K562 (cell line): Measurements from ENCODE around the gene PPIP5K2. TPM values are rescaled to one million over a fixed set of nuclear protein-coding genes. Genes with fewer than 3 reads are reported as not detected.

Experiments used
- ATAC-seq: fragments of 200-7000 bp; cut with Tn5 transposase; 3 replicates; pipeline ENCODE4 v1.9.1; 2020; ENCODE audit warnings: moderate library complexity
- BruUV-seq: library from RNA; stranded (reverse); fragments of 400-500 nt; replicated peaks from 2 replicates; lab custom pipeline; 2021; lab: Mats Ljungman, UMichigan
- CTCF ChIA-PET: fragments of 300-600 bp; formaldehyde crosslinking; extraction: SDS; loops from one replicate; lab custom pipeline; 2021; ENCODE audit warnings: low intra/inter-chr PET ratio; lab: Yijun Ruan, JAX
- POLR2A ChIA-PET: fragments of 300-600, 350-650 bp; sonication (Branson Sonifier 250); formaldehyde crosslinking; extraction: SDS; loops from one replicate; lab custom pipeline; 2021; ENCODE audit warnings: antibody characterized with exemption, inconsistent platforms; lab: Yijun Ruan, JAX
- DNase-seq, 4 experiments: peaks; one replicate each; pipeline versions ENCODE4 v3.0.0 to v3.0.0-alpha.2; 2011 to 2018; ENCODE audit warnings: low spot score in 3 of 4, mixed read lengths in 3 of 4; ENCODE audit errors: extremely low read depth in 1 of 4
- FAIRE-seq: peaks from 2 replicates; lab custom pipeline; 2011; peaks lifted over from hg19 to GRCh38; lab: Jason Lieb, UNC
- H2AFZ ChIP-seq: 2 replicates; pipeline ENCODE4 v1.6.0; 2011; ENCODE audit warnings: low read depth, low read length, control low read depth, inconsistent platforms
- H3K27ac ChIP-seq: fragments of 200-600 bp; 3 replicates; pipeline ENCODE4 v1.8.0; 2011; ENCODE audit warnings: low read depth, mild to moderate bottlenecking, control low read depth, inconsistent platforms, low read length, moderate library complexity, mixed read lengths; ENCODE audit errors: extremely low read depth
- H3K27me3 ChIP-seq, 2 experiments: fragments of 300-600 bp in 1 of 2; 2 replicates in 1 of 2; 3 replicates in 1 of 2; pipeline versions ENCODE4 v1.6.0 to v1.8.0; 2011; ENCODE audit warnings: inconsistent platforms in 2 of 2, low read length in 2 of 2, mild to moderate bottlenecking in 1 of 2, mixed read lengths in 1 of 2, moderate library complexity in 1 of 2; ENCODE audit not compliant: control insufficient read depth in 2 of 2, insufficient read depth in 2 of 2
- H3K36me3 ChIP-seq: fragments of 300-600 bp; 3 replicates; pipeline ENCODE4 v1.8.0; 2011; ENCODE audit warnings: mild to moderate bottlenecking, low read length, inconsistent platforms; ENCODE audit not compliant: control insufficient read depth, insufficient read depth
- H3K4me1 ChIP-seq, 2 experiments: fragments of 200-600 bp in 1 of 2; replicated peaks in 1 of 2; 2 replicates in 1 of 2; 3 replicates in 1 of 2; pipeline versions ENCODE4 v1.5.1 to v1.8.0; 2011; ENCODE audit warnings: inconsistent platforms in 2 of 2, low read length in 2 of 2, mild to moderate bottlenecking in 1 of 2, mixed read lengths in 1 of 2, moderate library complexity in 1 of 2; ENCODE audit not compliant: control insufficient read depth in 2 of 2, insufficient read depth in 2 of 2
- H3K4me2 ChIP-seq: 2 replicates; pipeline ENCODE4 v1.6.1; 2011; ENCODE audit warnings: low read length, control low read depth, inconsistent platforms, mixed read lengths; ENCODE audit not compliant: insufficient read depth
- H3K4me3 ChIP-seq: fragments of 200-600 bp; sonication (generic), shearing (Covaris generic); 2 replicates; pipeline ENCODE4 v1.5.1; 2016; ENCODE audit warnings: control low read depth, inconsistent platforms
- H3K79me2 ChIP-seq: fragments of 200-600 bp; 3 replicates; pipeline ENCODE4 v1.8.0; 2011; ENCODE audit warnings: low read length, inconsistent platforms; ENCODE audit not compliant: control insufficient read depth, insufficient read depth
- H3K9ac ChIP-seq, 2 experiments: 2 replicates each; pipeline versions ENCODE4 v1.6.0 to v1.6.1; 2011; ENCODE audit warnings: low read depth in 2 of 2, low read length in 2 of 2, control low read depth in 1 of 2, inconsistent platforms in 1 of 2, mild to moderate bottlenecking in 1 of 2, mixed read lengths in 1 of 2; ENCODE audit not compliant: insufficient read depth in 1 of 2
- H3K9me1 ChIP-seq: one replicate; pipeline ENCODE4 v1.6.0; 2011; ENCODE audit warnings: inconsistent platforms, mild to moderate bottlenecking, low read length, moderate library complexity; ENCODE audit not compliant: control insufficient read depth, insufficient read depth
- H3K9me3 ChIP-seq: replicated peaks from 2 replicates; pipeline ENCODE4 v1.5.1; 2011; ENCODE audit warnings: low read depth, low read length, inconsistent platforms; ENCODE audit not compliant: control insufficient read depth, insufficient read depth
- H4K20me1 ChIP-seq: replicated peaks from 2 replicates; pipeline ENCODE4 v1.6.1; 2011; ENCODE audit warnings: low read length, inconsistent platforms, mixed read lengths; ENCODE audit not compliant: control insufficient read depth, insufficient read depth
- ATF6 ChIP-seq: sonication (generic); formaldehyde crosslinking; IDR thresholded peaks from 2 replicates; pipeline ENCODE4 v1.4.0; 2020; ENCODE audit warnings: mild to moderate bottlenecking, missing genetic modification reagents
- ELF2 ChIP-seq: fragments of 250-450 bp; sonication (Bioruptor Pico); IDR thresholded peaks from 2 replicates; pipeline ENCODE4 v1.5.0; 2021; ENCODE audit warnings: mild to moderate bottlenecking
- EP300 ChIP-seq: IDR thresholded peaks from 2 replicates; pipeline ENCODE4 v1.6.1; 2012; ENCODE audit warnings: low read length, improper control_type of control experiment
- GTF2A2 ChIP-seq: IDR thresholded peaks from 2 replicates; pipeline ENCODE4 v1.6.1; 2016; ENCODE audit warnings: mild to moderate bottlenecking, missing genetic modification characterization, missing compliant biosample characterization
- JUND ChIP-seq, 2 experiments: IDR thresholded peaks; 2 replicates in 1 of 2; 3 replicates in 1 of 2; pipeline ENCODE4 v1.6.1; 2011; ENCODE audit warnings: borderline replicate concordance in 2 of 2, low read depth in 2 of 2, low read length in 2 of 2, improper control_type of control experiment in 1 of 2, missing biosample characterization in 1 of 2, missing genetic modification characterization in 1 of 2, missing genetic modification reagents in 1 of 2
- MEF2A ChIP-seq: IDR thresholded peaks from 2 replicates; pipeline ENCODE4 v1.6.1; 2011; ENCODE audit warnings: low read depth, mild to moderate bottlenecking, low read length, moderate library complexity; ENCODE audit not compliant: control insufficient read depth
- MLX ChIP-seq, 2 experiments: fragments of 450-650 bp in 1 of 2; sonication (generic) in 1 of 2; formaldehyde crosslinking; conservative IDR thresholded peaks; 2 replicates each; pipeline versions ENCODE4 v1.4.0 to v1.8.1; 2020 to 2022; ENCODE audit warnings: mild to moderate bottlenecking in 1 of 2, missing genetic modification reagents in 1 of 2
- NCOA1 ChIP-seq: fragments of 450-650 bp; IDR thresholded peaks from 2 replicates; pipeline ENCODE4 v1.6.1; 2016; ENCODE audit warnings: low read depth
- RAD51 ChIP-seq: fragments of 450-650 bp; IDR thresholded peaks from 2 replicates; pipeline ENCODE4 v1.7.1; 2016; ENCODE audit warnings: low read depth, mild to moderate bottlenecking, borderline replicate concordance
- RNF2 ChIP-seq: sonication (generic); IDR thresholded peaks from 2 replicates; pipeline ENCODE4 v1.6.1; 2016
- SMARCA5 ChIP-seq: fragments of 450-650 bp; IDR thresholded peaks from 2 replicates; pipeline ENCODE4 v1.6.1; 2016
- ZBTB7A ChIP-seq: IDR thresholded peaks from 2 replicates; pipeline ENCODE4 v1.6.1; 2011; ENCODE audit warnings: low read depth, mild to moderate bottlenecking, low read length, moderate library complexity, borderline replicate concordance; ENCODE audit not compliant: control insufficient read depth
- ZNF143 ChIP-seq: sonication (generic); formaldehyde crosslinking; IDR thresholded peaks from 2 replicates; pipeline ENCODE4 v1.9.0; 2022; ENCODE audit warnings: mild to moderate bottlenecking, missing genetic modification reagents
- ZNF764 ChIP-seq: fragments of 250-450 bp; sonication (Bioruptor Pico); IDR thresholded peaks from 2 replicates; pipeline ENCODE4 v1.4.0; 2020; ENCODE audit warnings: low read depth, mild to moderate bottlenecking, moderate library complexity
- ZNF77 ChIP-seq: fragments of 250-450 bp; sonication (Bioruptor Pico); IDR thresholded peaks from 2 replicates; pipeline ENCODE4 v1.5.0; 2020
- WGBS: fragments of 100-300 bp; shearing (Covaris generic); methylation state at CpG from one replicate; pipeline ENCODE4 v1.1.6; 2016; ENCODE audit warnings: low coverage, mixed read lengths; ENCODE audit not compliant: insufficient coverage; ENCODE audit errors: missing lambda C conversion rate; 5-methylcytosine and 5-hydroxymethylcytosine counted together
- in situ Hi-C: fragments of 300-500 bp; cut with MboI; formaldehyde crosslinking; loops from 4 replicates; pipeline ENCODE4 v1.15.0; 2018; ENCODE audit warnings: inconsistent platforms, mixed read lengths
- intact Hi-C: fragments of 100-400 bp; cut with micrococcal nuclease; formaldehyde crosslinking; loops from 2 replicates; pipeline ENCODE4 v1.14.2; 2022
- polyA plus RNA-seq, 8 experiments: library from polyadenylated mRNA; depleted of rRNA in 4 of 8; stranded (reverse) in 5 of 8; unstranded in 3 of 8; fragments of >200 nt; fragmentation: Nextera tagmentation in 2 of 8; fragmentation: Illumina TruSeq in 1 of 8; extraction: Ambion mirVana in 2 of 8; extraction: Trizol in 1 of 8; gene quantifications; 2 replicates each; pipeline versions ENCODE4 v1.2.1 to v1.2.3, GENCODE V29; 2011 to 2014; ENCODE audit warnings: inconsistent platforms in 1 of 8, missing spikeins in 1 of 8
- total RNA-seq, 7 experiments: library from RNA; depleted of rRNA in 6 of 7; stranded (reverse); fragments of >200 nt in 6 of 7; fragmentation: Illumina TruSeq in 2 of 7; extraction: Trizol in 2 of 7; gene quantifications; 2 replicates each; pipeline versions ENCODE4 v1.2.1 to v1.2.3, GENCODE V29; 2011 to 2021; ENCODE audit warnings: low replicate concordance in 1 of 7

Gene PPIP5K2
- total and polyA plus RNA-seq, 9 of the 15 experiments (the other 6 are each of a cell fraction or from before 2014, with no cell fraction given) = 39.4 to 150 (median 99.1) TPM

- no peak overlapping the region for H3K27ac ChIP-seq
- FAIRE-seq (no peak), DNase-seq (no peak), ATAC-seq (no peak)
- H4K20me1 ChIP-seq = no peaks in the 10 kb centered on the region
- no peak overlapping the region for H3K9ac ChIP-seq
- TF ChIP-seq GTF2A2 (tag) (no peak), MEF2A (no peak), RNF2 (no peak), ZNF764 (CRISPR knock-in tag) (no peak), JUND (IDR thresholded peaks at IDR 0.05; ENCODE audit: borderline replicate concordance, low read depth, low read length) (no peak), JUND (tag; IDR thresholded peaks at IDR 0.05; ENCODE audit: borderline replicate concordance, low read depth, low read length) (no peak), SMARCA5 (no peak), EP300 (no peak), NCOA1 (no peak), ZNF77 (CRISPR knock-in tag) (no peak), ATF6 (CRISPR knock-in tag) (no peak), MLX (CRISPR knock-in tag; conservative IDR thresholded peaks at IDR 0.05) (no peak), RAD51 (no peak), ZNF143 (CRISPR knock-in tag) (no peak), ELF2 (CRISPR knock-in tag) (no peak), ZBTB7A (no peak)
- intact Hi-C loops (loop anchor here (10.0 kb wide), 1 partner anchor 163 kb away; no protein-coding TSS in a partner anchor), in situ Hi-C loops (loop anchor here (10.0 kb wide), 2 partner anchors 453 to 693 kb away; no protein-coding TSS in a partner anchor)
- ChIA-PET CTCF (no interaction called here), POLR2A (no interaction called here)
- no peak overlapping the region for H2AFZ ChIP-seq
- H3K36me3 ChIP-seq = no peaks in the 10 kb centered on the region
- WGBS = 2% methylated on average over 5 of the region's 5 CpGs
- H3K27me3 ChIP-seq = no peaks in the 10 kb centered on the region
- no peak overlapping the region for H3K4me3 ChIP-seq
- BruUV-seq = no TSS peak
- H3K9me3 ChIP-seq = no peaks in the 10 kb centered on the region
- no peaks in the 10 kb centered on the region for H3K9me1 ChIP-seq
- peaks cover 1 to 5% of the 10 kb centered on the region in 2 experiments; a peak in 2 of 5 replicates for H3K4me1 ChIP-seq
- H3K79me2 ChIP-seq = no peaks in the 10 kb centered on the region
- H3K4me2 ChIP-seq = no peak overlapping the region
Measured at GRCh38 chr5:103228061-103228460, 108.0 kb downstream of the PPIP5K2 start.
